ENCODE data around the gene AQP9. TPM values are rescaled to one million over a fixed set of nuclear protein-coding genes. Genes with fewer than 3 reads are reported as not detected.
"Not testable (repeated sequence)": the region's sequence is repeated elsewhere in the genome, so short reads cannot be mapped to it uniquely, and the experiment has no call there.

AQP9 gene, protein sequence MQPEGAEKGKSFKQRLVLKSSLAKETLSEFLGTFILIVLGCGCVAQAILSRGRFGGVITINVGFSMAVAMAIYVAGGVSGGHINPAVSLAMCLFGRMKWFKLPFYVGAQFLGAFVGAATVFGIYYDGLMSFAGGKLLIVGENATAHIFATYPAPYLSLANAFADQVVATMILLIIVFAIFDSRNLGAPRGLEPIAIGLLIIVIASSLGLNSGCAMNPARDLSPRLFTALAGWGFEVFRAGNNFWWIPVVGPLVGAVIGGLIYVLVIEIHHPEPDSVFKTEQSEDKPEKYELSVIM
- not detected in 2 replicates for total RNA-seq

DNA sequence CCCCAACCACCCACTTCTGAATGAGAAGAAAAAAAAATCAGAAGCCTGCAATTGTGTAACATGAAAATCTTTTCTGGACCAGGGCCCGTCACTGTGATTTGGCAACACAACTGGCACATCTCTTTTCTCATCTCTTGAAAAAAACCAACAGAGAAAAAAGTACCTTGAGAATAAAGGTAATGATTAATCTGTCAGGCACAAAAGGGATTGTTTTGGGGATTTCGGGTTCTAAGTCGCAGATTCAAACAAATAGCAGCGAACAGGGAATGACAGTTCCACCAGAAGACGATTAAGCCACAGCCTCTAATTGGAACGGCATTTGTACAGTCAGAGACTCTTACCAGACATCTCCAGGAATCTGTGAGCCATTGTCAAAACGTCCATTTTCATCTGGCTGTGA, at the start of gene AQP9:
AQP9 (plus strand) TSS at position 276 of the 400 bp plus-strand sequence. CDS start 185 bp downstream, outside the sequence.
- intact Hi-C loops (cut with micrococcal nuclease): no loop called here

GRCh38 chr15:58095415-58095814, 42.8 kb upstream of the AQP9 start:
- intact Hi-C loops (cut with micrococcal nuclease): no loop called here

GRCh38 chr15:58096529-58097084, 41.6 kb upstream of the AQP9 start:
- intact Hi-C loops (cut with micrococcal nuclease): no loop called here

DNA sequence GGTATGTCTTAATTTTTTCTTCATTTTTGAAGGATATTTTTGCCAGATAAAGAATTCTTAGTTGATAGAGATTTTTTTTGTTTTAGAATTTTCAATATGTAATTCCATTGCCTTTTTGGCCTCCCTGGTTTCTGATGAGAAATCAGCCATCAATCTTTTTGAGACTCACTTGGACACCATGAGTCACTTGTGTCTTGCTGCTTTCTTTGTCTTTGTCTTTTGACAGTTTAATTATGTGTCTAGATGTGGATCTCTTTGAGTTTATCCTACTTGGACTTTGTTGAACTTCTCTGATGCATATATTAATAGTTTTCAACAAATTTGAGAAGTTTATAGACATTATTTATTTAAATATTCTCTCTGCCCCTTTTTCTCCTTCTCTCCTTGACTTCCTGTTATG, 34.7 kb upstream of the AQP9 start:
- intact Hi-C loops (cut with micrococcal nuclease): no loop called here

GRCh38 chr15:58108117-58108516, 30.1 kb upstream of the AQP9 start:
- intact Hi-C loops (cut with micrococcal nuclease): no loop called here

GRCh38 chr15:58109419-58109818, 28.8 kb upstream of the AQP9 start:
- intact Hi-C loops (cut with micrococcal nuclease): no loop called here

DNA sequence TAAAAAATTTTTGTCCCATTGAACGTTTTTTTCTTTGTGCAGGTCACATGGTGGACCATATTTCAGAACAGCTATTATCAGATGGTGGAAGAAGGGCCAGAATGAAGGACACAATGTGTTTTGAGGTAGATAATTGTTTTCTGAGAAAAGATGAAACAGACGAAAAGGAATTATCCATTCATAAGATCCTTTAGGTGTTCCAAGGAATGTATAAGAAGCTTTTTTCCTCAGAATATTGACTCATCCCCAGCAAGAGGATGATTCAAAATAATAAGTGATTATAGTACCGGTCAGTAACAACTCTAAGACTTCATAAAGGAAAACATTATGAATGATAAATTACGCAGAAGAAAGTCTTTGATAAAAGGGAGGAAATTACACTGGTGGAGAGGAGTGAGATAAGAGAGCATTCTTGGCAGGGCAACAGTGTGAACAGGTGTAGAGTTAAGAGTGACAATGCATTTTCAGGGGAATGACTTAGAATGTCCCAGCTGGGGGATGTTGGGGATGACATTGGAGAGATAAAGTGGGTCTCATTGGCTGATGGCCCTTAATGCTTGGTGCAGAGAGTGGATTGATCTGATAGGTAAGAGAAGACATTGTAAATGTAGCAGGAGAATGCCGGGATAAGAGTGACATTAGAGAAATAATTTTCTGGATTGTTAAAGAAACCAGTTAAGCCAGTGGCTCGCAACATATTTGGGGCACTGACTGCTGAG, 27.0 kb upstream of the AQP9 start:
- intact Hi-C loops (cut with micrococcal nuclease): no loop called here

DNA sequence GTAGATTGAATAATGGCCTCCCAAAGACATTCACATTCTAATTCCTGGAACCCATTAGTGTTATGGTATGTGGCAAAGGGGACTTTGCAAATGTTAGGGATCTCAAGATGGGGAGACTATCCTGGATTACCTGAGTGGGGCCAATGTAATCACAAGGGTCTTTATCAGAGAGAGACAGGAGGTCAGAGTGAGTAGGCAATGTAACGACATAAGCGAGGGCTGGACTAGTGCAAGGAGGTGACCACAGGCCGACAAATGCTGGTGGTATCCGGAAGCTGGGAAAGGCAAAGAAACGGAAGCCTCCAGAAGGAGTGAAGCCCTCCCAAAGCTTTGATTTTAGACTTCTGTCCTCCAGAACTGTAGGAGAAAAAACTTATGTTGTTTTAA, 26.5 kb upstream of the AQP9 start:
- intact Hi-C loops (cut with micrococcal nuclease): no loop called here

- intact Hi-C loops (cut with micrococcal nuclease): not testable (repeated sequence)
These were observed 24.8 kb upstream of the AQP9 start for GRCh38 chr15:58113358-58113757.

- intact Hi-C loops (cut with micrococcal nuclease): no loop called here
These were observed 23.8 kb upstream of the AQP9 start for GRCh38 chr15:58114388-58114787.

DNA sequence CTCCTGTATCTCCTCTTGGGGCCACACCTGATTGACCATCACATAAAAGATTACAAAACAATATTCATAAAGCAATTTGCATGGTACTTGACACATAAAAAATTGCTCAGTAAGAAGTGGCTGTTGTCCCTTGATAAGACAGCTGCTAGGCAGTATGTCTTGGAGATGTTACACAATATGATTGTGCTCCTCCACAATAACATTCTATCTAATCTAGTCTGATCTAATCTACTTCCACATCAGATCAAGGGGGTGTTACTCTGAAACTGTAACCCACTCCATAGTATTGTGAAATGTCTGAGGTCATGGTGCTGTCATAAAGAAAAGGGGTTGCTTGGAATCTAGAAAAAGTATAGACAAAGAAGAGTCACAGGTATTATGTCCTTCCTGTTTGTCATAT, 23.4 kb upstream of the AQP9 start:
- intact Hi-C loops (cut with micrococcal nuclease): no loop called here

DNA sequence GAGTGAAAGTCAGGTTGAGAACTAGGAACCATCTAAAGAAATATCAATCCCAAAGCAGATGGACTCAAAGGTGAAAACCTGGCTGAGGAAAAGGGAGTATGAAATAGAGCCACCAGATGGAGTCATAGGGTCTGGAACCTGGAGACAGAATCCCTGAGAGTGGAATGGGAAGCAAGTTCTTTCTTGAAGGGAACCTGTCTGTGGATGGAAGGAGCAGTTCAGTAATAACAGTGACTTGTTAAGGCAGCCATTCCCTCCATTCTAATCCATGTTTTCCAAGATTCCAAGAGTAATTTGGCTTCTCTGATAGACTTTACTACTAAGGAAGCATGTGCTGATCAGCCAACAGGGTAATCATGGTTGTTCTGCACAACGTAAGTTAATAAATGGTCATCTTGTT, 22.5 kb upstream of the AQP9 start:
- intact Hi-C loops (cut with micrococcal nuclease): no loop called here

- intact Hi-C loops (cut with micrococcal nuclease): no loop called here
These were observed 20.6 kb upstream of the AQP9 start for GRCh38 chr15:58117619-58118018.

GRCh38 chr15:58118272-58118671, 19.9 kb upstream of the AQP9 start:
- intact Hi-C loops (cut with micrococcal nuclease): no loop called here

DNA sequence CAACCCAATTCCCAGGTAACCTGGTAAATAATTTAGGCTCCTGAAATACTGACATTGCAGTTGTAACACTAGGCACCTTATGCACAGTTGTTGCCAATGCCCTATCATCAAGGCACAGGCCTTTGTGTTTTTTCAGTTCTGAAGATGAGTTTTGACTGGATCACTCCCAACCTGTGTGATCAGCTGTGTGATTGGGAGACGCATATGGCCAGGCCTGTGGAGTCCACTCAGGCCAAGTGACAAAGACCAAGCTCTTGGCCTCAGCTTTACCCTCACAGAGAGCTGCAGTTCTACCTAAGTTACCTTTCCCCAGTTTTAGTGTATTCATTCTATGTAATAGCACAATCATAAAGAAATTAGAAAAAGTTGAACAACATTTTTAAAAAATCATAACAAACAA, 19.2 kb upstream of the AQP9 start:
- intact Hi-C loops (cut with micrococcal nuclease): no loop called here

DNA sequence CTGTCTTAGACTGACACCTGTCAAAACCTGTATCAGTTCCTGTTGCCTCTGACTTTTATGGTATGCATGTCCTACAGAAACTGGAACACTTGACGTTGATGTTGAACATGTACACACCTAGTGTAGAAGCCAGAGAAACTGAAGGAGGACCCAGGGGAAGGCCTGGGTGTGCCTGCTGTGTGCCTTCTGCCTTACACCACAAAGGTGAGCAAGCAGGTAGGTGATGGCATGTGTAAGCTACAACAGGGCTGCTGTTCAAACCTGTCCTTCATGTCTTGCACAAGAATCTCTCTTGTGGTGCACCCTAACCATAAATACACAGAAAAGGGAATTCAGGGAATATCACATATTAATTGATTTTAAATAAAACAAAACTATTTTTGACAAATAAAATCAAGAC, 13.6 kb upstream of the AQP9 start:
- intact Hi-C loops (cut with micrococcal nuclease): no loop called here

- intact Hi-C loops (cut with micrococcal nuclease): no loop called here
These were observed 12.8 kb upstream of the AQP9 start for GRCh38 chr15:58125333-58125732.

DNA sequence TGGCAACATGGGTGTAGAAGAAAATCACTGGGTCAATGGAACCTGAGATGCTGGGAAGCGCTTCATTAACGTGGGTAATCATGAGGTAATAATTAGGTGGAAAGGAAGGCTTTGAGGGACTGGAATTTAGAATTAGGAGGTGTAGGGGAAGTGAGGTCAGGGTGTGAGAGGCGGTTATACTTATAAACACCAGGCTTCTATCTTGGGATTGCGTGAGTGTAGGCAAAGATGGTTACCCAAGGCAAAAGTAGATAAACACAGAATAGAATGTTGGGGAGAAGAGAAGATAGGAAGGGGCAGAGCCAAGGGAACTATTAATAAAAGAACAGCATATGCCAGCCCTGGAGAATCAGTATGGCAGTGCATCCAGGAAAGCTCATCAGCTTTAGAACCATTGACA, 3.3 kb upstream of the AQP9 start:
- intact Hi-C loops (cut with micrococcal nuclease): no loop called here

DNA sequence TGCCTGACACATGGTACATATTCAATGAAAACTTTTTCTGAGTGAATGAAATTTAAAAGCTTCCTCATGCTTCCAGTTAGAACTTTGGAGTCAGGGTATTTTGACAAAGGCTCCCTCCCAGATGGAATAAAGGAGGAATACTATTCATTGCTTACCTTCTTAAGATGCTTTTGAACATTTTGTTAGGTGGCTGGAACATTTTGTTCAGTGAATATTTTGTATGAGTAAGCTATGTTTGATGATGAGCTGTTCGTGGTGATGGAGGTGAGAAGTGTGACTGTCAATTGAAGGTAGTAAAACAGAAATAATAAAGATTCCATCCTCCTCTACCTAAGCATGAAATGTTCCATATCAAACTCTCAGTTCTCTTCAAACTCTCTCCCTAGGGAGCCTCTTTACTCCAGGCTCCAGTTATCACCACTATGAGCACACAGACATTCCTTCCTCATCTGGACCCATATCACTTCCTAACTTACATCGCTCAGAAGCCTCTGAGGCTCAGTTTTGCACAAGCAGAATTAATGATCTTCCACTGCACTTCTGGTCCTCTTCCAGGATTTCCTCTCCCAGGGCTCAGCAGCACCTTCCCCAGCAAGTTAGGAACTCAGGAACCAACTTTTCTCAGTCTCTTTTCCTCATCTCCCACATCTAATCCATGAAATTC, 2.5 kb upstream of the AQP9 start:
- intact Hi-C loops (cut with micrococcal nuclease): no loop called here

- intact Hi-C loops (cut with micrococcal nuclease): no loop called here
These were observed 1.4 kb upstream of the AQP9 start for GRCh38 chr15:58136731-58137130.

- intact Hi-C loops (cut with micrococcal nuclease): no loop called here
These were observed 495 bp upstream of the AQP9 start for GRCh38 chr15:58137686-58138085.

DNA sequence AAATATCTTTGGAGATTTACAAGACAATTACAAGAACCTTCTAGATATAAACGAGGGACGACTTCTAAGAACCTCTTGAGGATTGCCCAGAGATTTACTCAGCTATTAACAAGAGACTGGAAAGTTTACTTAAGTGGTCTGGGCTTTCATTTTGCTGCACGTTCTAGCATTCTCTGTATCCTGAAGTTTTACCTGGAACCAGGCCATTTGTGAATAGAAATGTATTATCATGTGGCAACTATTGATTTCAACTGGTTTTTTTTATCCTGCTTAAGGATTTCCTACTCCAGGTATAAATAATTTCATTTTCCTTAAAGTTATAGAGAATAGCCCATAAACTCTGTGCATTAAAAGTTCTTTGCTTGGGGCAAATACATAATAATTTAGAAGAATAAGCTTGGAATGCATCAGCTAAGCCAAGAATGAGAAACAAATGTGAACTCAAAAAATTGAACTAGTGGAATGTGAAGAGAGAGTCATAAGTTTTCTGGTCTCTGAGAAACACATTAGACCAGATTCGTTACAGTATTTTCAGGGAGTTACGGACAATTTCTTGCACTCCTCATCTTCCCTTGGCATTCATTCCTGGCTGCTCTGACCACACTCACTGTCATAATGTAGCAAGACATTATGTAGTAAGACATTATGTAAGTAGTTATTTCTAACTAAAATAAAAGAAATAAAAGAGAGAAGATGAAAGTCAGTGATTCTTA, 1.3 kb downstream of the AQP9 start:
- intact Hi-C loops (cut with micrococcal nuclease): no loop called here

All from T-helper 1 cell treated with Interleukin-12 subunit alpha and Interleukin-12 subunit beta and Interleukin-4 antibody, amounts not matched to agents 30 ng/mL and 1 ng/mL, for 36 hours (primary cell).